Left kidney (tissue), 2 donors: ENCODE measurements around the gene MED25. TPM values are rescaled to one million over a fixed set of nuclear protein-coding genes. Genes with fewer than 3 reads are reported as not detected.
"Not testable (repeated sequence)": the region's sequence is repeated elsewhere in the genome, so short reads cannot be mapped to it uniquely, and the experiment has no call there.

Source experiments
- DNase-seq: peaks from one replicate; pipeline ENCODE4 v3.0.0-alpha.2; 2013
- polyA plus RNA-seq: library from polyadenylated mRNA; unstranded; fragments of 120-200 nt; gene quantifications from one replicate; pipeline ENCODE4 v1.2.1, GENCODE V29; 2013; ENCODE audit not compliant: insufficient read length

Gene MED25
- polyA plus RNA-seq, 1 donor, result 71.9 TPM

GRCh38 chr19:49814010-49814409, 4.1 kb upstream of the MED25 start:
- no peak for DNase-seq

- no peak for DNase-seq
These were observed 1.5 kb upstream of the MED25 start for GRCh38 chr19:49816590-49816989.

- no peak for DNase-seq
These were observed 721 bp downstream of the MED25 start for GRCh38 chr19:49818649-49819370.

GRCh38 chr19:49819452-49820115, 1.5 kb downstream of the MED25 start:
- DNase-seq, result not testable (repeated sequence)

- DNase-seq, result no peak
These were observed 2.0 kb downstream of the MED25 start for GRCh38 chr19:49820125-49820524.

GRCh38 chr19:49823472-49823871, 5.4 kb downstream of the MED25 start:
- no peak for DNase-seq

- DNase-seq, result no peak
These were observed 6.6 kb downstream of the MED25 start for GRCh38 chr19:49824662-49825061.

GRCh38 chr19:49827034-49827433, 8.9 kb downstream of the MED25 start:
- no peak for DNase-seq

- DNase-seq, result no peak
These were observed 11.1 kb downstream of the MED25 start for GRCh38 chr19:49829200-49829599.

- no peak for DNase-seq
These were observed 11.6 kb downstream of the MED25 start for GRCh38 chr19:49829721-49830120.

- DNase-seq, result no peak
These were observed 12.7 kb downstream of the MED25 start for GRCh38 chr19:49830766-49831165.

- no peak for DNase-seq
These were observed 13.5 kb downstream of the MED25 start for GRCh38 chr19:49831592-49831991.

- DNase-seq, result no peak
These were observed 14.5 kb downstream of the MED25 start for GRCh38 chr19:49832556-49832955.

GRCh38 chr19:49833599-49833998, 15.5 kb downstream of the MED25 start:
- no peak for DNase-seq

GRCh38 chr19:49835562-49835961, 17.5 kb downstream of the MED25 start:
- no peak for DNase-seq

GRCh38 chr19:49836176-49837008, 18.3 kb downstream of the MED25 start:
- no peak for DNase-seq

- DNase-seq, result no peak
These were observed 18.9 kb downstream of the MED25 start for GRCh38 chr19:49837009-49837310.

- no peak for DNase-seq
These were observed 19.3 kb downstream of the MED25 start for GRCh38 chr19:49837425-49837824.

GRCh38 chr19:49838885-49839588, 20.9 kb downstream of the MED25 start:
- DNase-seq, result no peak

- no peak for DNase-seq
These were observed 21.6 kb downstream of the MED25 start for GRCh38 chr19:49839713-49840112.

- no peak for DNase-seq
These were observed 22.2 kb downstream of the MED25 start for GRCh38 chr19:49840321-49840720.

- no peak for DNase-seq
These were observed 22.7 kb downstream of the MED25 start for GRCh38 chr19:49840736-49841249.
